T-helper 17 cell (primary cell): ENCODE data around the gene LHFPL2. TPM values are rescaled to one million over a fixed set of nuclear protein-coding genes. Genes with fewer than 3 reads are reported as not detected.

Experiments
- ATAC-seq: fragments of 150-1000 bp; cut with Tn5 transposase; 2 replicates; pipeline ENCODE4 v1.10.0; 2021; ENCODE audit warnings: mild to moderate bottlenecking, moderate library complexity
- DNase-seq, 3 donors: peaks; one replicate each; pipeline versions ENCODE4 v3.0.0 to v3.0.0-alpha.2; 2020 to 2021
- H3K9me3 ChIP-seq: one replicate; pipeline ENCODE4 v1.7.0; 2013; ENCODE audit warnings: low read length, mild to moderate bottlenecking; ENCODE audit not compliant: control insufficient read depth, poor library complexity, severe bottlenecking
- H3K27ac Mint-ChIP-seq: one replicate; pipeline ENCODE4 v1.8.0; 2022; ENCODE audit warnings: mild to moderate bottlenecking, moderate library complexity, mixed read lengths
- H3K27me3 Mint-ChIP-seq: one replicate; pipeline ENCODE4 v1.8.0; 2022; ENCODE audit warnings: mixed read lengths
- H3K36me3 Mint-ChIP-seq: one replicate; pipeline ENCODE4 v1.8.0; 2022; ENCODE audit warnings: low read depth, mixed read lengths
- H3K4me1 Mint-ChIP-seq: one replicate; pipeline ENCODE4 v1.8.0; 2022; ENCODE audit warnings: mild to moderate bottlenecking, mixed read lengths
- H3K4me3 Mint-ChIP-seq: one replicate; pipeline ENCODE4 v1.8.0; 2022; ENCODE audit warnings: mild to moderate bottlenecking, moderate library complexity, mixed read lengths
- total RNA-seq, 4 donors: library from RNA in 2 of 4; stranded (reverse) in 2 of 4; gene quantifications; one replicate each; pipeline ENCODE4 v1.2.3 and lab custom pipeline; 2022 to 2026

Gene LHFPL2
- total RNA-seq, 2 donors from 2014 or later = 1.3 to 4.3 TPM

GRCh38 chr5:78615697-78616096 lies 32.9 kb downstream of the LHFPL2 start:
- peaks cover 5% of the 10 kb centered on the region for H3K27me3 Mint-ChIP-seq
- no peaks in the 10 kb centered on the region for H3K4me1 Mint-ChIP-seq
- no peak overlapping the region for H3K4me3 Mint-ChIP-seq
- H3K36me3 Mint-ChIP-seq = no peaks in the 10 kb centered on the region
- H3K9me3 ChIP-seq = no peaks in the 10 kb centered on the region
- ATAC-seq (no peak), DNase-seq (no peak)
- no peak overlapping the region for H3K27ac Mint-ChIP-seq

- Mint-ChIP-seq H3K27me3 (peaks cover 5% of the 10 kb centered on the region), H3K36me3 (no peaks in the 10 kb centered on the region), H3K27ac (no peak overlapping the region), H3K4me1 (no peaks in the 10 kb centered on the region), H3K4me3 (no peak overlapping the region)
- no peak for ATAC-seq
- DNase-seq = no peak
- H3K9me3 ChIP-seq = no peaks in the 10 kb centered on the region
Observed at GRCh38 chr5:78614816-78615215, 33.8 kb downstream of the LHFPL2 start.

GRCh38 chr5:78613756-78614155 lies 34.8 kb downstream of the LHFPL2 start:
- H3K36me3 Mint-ChIP-seq = no peaks in the 10 kb centered on the region
- no peak overlapping the region for H3K27ac Mint-ChIP-seq
- H3K4me1 Mint-ChIP-seq = no peaks in the 10 kb centered on the region
- ATAC-seq = no peak
- H3K27me3 Mint-ChIP-seq = peaks cover 5% of the 10 kb centered on the region
- DNase-seq = no peak
- H3K9me3 ChIP-seq = no peaks in the 10 kb centered on the region
- H3K4me3 Mint-ChIP-seq = no peak overlapping the region

GRCh38 chr5:78613151-78613533 lies 35.4 kb downstream of the LHFPL2 start:
- no peak for DNase-seq
- H3K27ac Mint-ChIP-seq = no peak overlapping the region
- H3K36me3 Mint-ChIP-seq = no peaks in the 10 kb centered on the region
- H3K4me1 Mint-ChIP-seq = no peaks in the 10 kb centered on the region
- no peaks in the 10 kb centered on the region for H3K9me3 ChIP-seq
- peaks cover 5% of the 10 kb centered on the region for H3K27me3 Mint-ChIP-seq
- ATAC-seq = no peak
- no peak overlapping the region for H3K4me3 Mint-ChIP-seq

- Mint-ChIP-seq H3K36me3 (peaks cover 2% of the 10 kb centered on the region), H3K4me3 (no peak overlapping the region), H3K27me3 (peaks cover 11% of the 10 kb centered on the region), H3K27ac (no peak overlapping the region), H3K4me1 (peaks cover 2% of the 10 kb centered on the region)
- DNase-seq (no peak), ATAC-seq (no peak)
- no peaks in the 10 kb centered on the region for H3K9me3 ChIP-seq
Observed at GRCh38 chr5:78612227-78613150, 36.1 kb downstream of the LHFPL2 start.

- peaks cover 2% of the 10 kb centered on the region for H3K4me1 Mint-ChIP-seq
- H3K27ac Mint-ChIP-seq = no peak overlapping the region
- H3K9me3 ChIP-seq = no peaks in the 10 kb centered on the region
- peaks cover 2% of the 10 kb centered on the region for H3K36me3 Mint-ChIP-seq
- no peak overlapping the region for H3K4me3 Mint-ChIP-seq
- H3K27me3 Mint-ChIP-seq = peaks cover 18% of the 10 kb centered on the region
- no peak for ATAC-seq
- no peak for DNase-seq
Observed at GRCh38 chr5:78611126-78611605, 37.4 kb downstream of the LHFPL2 start.

GRCh38 chr5:78610636-78611035 lies 37.9 kb downstream of the LHFPL2 start:
- DNase-seq (no peak), ATAC-seq (no peak)
- no peaks in the 10 kb centered on the region for H3K9me3 ChIP-seq
- Mint-ChIP-seq H3K27me3 (peaks cover 18% of the 10 kb centered on the region), H3K4me1 (peaks cover 2% of the 10 kb centered on the region), H3K27ac (no peak overlapping the region), H3K36me3 (peaks cover 2% of the 10 kb centered on the region), H3K4me3 (no peak overlapping the region)

- Mint-ChIP-seq H3K36me3 (peaks cover 2% of the 10 kb centered on the region), H3K4me3 (no peak overlapping the region), H3K4me1 (peaks cover 2% of the 10 kb centered on the region), H3K27me3 (peaks cover 18% of the 10 kb centered on the region), H3K27ac (no peak overlapping the region)
- DNase-seq (no peak), ATAC-seq (no peak)
- no peaks in the 10 kb centered on the region for H3K9me3 ChIP-seq
Observed at GRCh38 chr5:78610163-78610583, 38.4 kb downstream of the LHFPL2 start.

GRCh38 chr5:78607864-78608263 lies 40.7 kb downstream of the LHFPL2 start:
- Mint-ChIP-seq H3K36me3 (peaks cover 2% of the 10 kb centered on the region), H3K4me1 (peaks cover 2% of the 10 kb centered on the region), H3K27me3 (peaks cover 13% of the 10 kb centered on the region), H3K27ac (no peak overlapping the region), H3K4me3 (no peak overlapping the region)
- DNase-seq (no peak), ATAC-seq (no peak)
- no peaks in the 10 kb centered on the region for H3K9me3 ChIP-seq

GRCh38 chr5:78606241-78606640 lies 42.3 kb downstream of the LHFPL2 start:
- no peak for ATAC-seq
- Mint-ChIP-seq H3K4me1 (peaks cover 2% of the 10 kb centered on the region), H3K4me3 (no peak overlapping the region), H3K27ac (no peak overlapping the region), H3K36me3 (peaks cover 2% of the 10 kb centered on the region), H3K27me3 (peaks cover 13% of the 10 kb centered on the region)
- H3K9me3 ChIP-seq = no peaks in the 10 kb centered on the region
- DNase-seq = no peak

- Mint-ChIP-seq H3K27me3 (peaks cover 13% of the 10 kb centered on the region), H3K27ac (no peak overlapping the region), H3K4me1 (peaks cover 2% of the 10 kb centered on the region), H3K4me3 (no peak overlapping the region), H3K36me3 (peaks cover 2% of the 10 kb centered on the region)
- ATAC-seq = no peak
- H3K9me3 ChIP-seq = no peaks in the 10 kb centered on the region
- no peak for DNase-seq
Observed at GRCh38 chr5:78605611-78606010, 43.0 kb downstream of the LHFPL2 start.

- no peaks in the 10 kb centered on the region for H3K9me3 ChIP-seq
- H3K4me3 Mint-ChIP-seq = no peak overlapping the region
- DNase-seq = no peak
- ATAC-seq = no peak
- peaks cover 2% of the 10 kb centered on the region for H3K4me1 Mint-ChIP-seq
- peaks cover 13% of the 10 kb centered on the region for H3K27me3 Mint-ChIP-seq
- no peak overlapping the region for H3K27ac Mint-ChIP-seq
- H3K36me3 Mint-ChIP-seq = peaks cover 2% of the 10 kb centered on the region
Observed at GRCh38 chr5:78604689-78605285, 43.8 kb downstream of the LHFPL2 start.

- ATAC-seq (no peak), DNase-seq (no peak)
- Mint-ChIP-seq H3K36me3 (peaks cover 2% of the 10 kb centered on the region), H3K27me3 (peaks cover 13% of the 10 kb centered on the region), H3K27ac (no peak overlapping the region), H3K4me3 (no peak overlapping the region), H3K4me1 (peaks cover 2% of the 10 kb centered on the region)
- no peaks in the 10 kb centered on the region for H3K9me3 ChIP-seq
Observed at GRCh38 chr5:78603636-78604175, 44.9 kb downstream of the LHFPL2 start.
